ENCODE data around the gene TIMM50.
A peak's percentile ranks its signal among the peaks of the same experiment; 100 is the strongest.
"Not testable (repeated sequence)": the region's sequence is repeated elsewhere in the genome, so short reads cannot be mapped to it uniquely, and the experiment has no call there.

The TIMM50 gene

GRCh38 chr19:39480337-39481228, at the start of gene TIMM50:
Gene TIMM50, plus strand, starts transcription at chr19:39480838. Its CDS starts 16 bp downstream, at chr19:39480854.
- peak; percentile 99 for DNase-seq

DNA sequence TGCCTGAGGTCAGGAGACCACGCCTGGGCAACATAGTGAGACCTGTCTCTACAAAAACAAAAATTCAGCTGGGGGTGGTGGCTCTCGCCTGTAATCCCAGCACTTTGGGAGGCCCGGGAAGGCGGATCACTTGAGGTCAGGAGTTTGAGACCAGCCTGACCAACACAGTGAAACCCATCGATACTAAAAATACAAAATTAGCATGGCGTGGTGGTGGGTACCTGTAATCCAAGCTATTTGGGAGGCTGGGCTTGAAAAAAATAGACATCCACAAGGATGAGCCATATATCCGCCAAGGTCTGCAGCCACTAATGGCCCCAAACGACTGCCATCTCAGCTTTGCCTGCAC, 48.0 kb upstream of the TIMM50 start:
- no peak for DNase-seq

DNA sequence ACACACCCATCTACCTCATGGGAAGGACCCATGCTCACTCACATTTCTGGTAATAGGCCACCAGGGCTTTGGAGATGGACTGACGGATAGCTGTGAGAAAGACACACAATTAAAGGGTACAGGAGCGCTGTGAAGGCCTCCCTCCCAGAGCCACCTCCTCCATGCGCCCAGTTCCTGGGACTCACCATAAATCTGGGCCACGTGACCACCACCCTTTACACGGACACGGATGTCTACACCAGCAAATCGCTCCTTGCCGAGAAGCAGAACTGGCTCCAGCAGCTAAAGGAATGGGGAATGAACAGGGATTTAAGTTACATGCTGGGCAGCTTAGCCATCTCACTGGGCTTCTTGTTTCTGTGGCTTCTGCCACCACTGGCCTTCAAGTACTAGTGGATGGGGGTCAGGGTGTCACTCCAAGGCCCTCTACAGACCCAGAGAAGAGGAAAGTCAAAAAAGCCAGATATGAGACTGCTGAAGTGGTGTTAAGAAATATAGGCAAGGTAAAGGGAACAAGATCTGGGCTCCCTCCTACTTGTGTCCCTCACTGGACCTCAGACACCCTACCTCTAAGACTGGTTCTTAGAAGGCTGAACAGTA, 47.1 kb upstream of the TIMM50 start:
- no peak for DNase-seq

DNA sequence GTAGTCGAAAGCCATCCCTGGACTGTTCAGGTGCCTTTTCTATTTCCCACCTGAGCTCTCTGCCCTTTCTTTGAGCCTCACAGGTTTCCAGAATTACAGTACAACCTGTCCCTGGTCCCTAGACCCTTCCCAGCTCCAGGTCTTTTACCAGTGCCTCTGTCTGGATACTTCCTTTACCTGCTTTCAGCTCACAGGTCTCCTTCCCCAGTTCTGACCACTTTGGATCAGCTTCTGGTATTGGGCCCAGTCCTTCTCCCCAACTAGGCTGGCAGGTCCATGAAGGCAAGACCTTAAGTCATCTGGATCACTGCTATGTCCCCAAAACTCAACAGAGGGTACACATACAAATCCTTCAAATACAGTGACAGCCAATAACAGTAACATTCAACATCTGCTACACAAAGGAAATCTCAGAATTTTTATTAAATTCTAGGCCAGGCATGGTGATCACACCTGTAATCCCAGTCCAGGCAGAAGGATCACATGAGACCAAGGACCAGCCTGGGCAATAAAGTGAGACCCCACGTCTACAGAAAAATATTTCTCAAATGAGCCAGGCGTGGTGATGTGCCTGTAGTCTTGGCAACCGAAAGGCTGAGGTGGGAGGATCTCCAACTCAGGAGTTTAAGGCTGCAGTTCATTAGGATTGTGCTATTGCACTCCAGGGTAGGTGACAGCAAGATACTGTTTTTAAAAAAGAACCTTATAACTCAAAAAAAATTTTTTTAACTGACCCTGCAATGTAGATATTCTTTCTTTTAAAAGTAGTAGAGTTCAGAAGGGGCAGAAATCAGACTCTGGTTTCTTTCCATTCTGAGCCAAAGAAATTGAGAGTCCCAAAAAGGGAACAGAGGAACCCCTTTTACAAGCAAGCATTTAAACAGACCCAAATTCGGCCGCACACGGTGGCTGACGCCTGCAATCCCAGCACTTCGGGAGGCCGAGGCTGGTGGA, 46.2 kb upstream of the TIMM50 start:
- no peak for DNase-seq

- peak; percentile 100 for DNase-seq
Measured at GRCh38 chr19:39435499-39436349, 44.9 kb upstream of the TIMM50 start, which contains the start of gene RPS16. Gene RPS16, minus strand, starts transcription at chr19:39435949. Its CDS starts 54 bp downstream, at chr19:39435895.

GRCh38 chr19:39436350-39436716, 44.3 kb upstream of the TIMM50 start:
- no peak for DNase-seq

- no peak for DNase-seq
Measured at GRCh38 chr19:39438270-39438934, 42.2 kb upstream of the TIMM50 start.

- no peak for DNase-seq
Measured at GRCh38 chr19:39444598-39445195, 35.9 kb upstream of the TIMM50 start.

DNA sequence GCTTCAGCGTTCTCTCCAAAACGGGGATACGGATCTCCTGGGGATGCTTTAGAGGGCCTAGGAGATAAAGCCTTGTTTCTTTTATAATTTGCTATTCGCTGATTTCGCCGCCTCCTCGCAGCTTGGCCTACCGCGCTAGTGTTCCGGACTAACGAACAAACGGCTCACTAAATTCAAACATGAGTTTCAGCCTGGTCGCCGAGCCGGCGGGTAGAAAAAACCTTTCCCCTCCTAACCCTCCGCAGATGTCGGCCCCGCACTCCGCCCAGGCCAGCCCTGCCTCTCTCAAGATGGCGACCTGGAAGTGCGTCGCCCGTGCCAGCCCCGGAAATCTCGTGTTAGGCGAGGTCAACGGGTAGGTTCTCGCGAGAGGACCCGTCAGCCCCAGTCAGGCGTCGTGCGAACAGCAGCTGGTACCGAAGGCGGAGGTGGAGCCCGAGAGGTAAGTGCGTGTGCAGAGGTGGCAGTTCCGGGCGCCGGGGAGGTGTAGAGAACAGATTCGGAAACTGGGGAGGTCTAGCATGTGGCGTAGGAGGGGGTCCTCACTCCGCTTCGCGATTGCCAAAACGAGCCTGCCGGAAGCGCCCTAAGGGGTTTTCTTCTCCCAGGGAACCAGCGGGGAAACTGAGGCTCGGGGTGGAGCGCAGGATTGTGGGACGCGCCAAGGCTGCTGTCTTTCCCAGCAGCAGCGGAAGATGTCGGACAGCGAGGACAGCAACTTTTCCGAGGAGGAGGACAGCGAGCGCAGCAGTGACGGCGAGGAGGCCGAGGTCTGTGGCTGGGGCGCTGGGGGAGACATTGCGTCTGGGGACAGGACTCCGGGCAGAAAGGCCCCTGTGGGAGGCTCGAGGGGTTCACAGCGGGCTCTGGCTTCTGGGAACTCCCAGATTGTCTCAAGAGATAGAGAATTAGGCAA, 35.2 kb upstream of the TIMM50 start, which contains the start of gene SUPT5H:
SUPT5H (plus strand) TSS at position 387 of the 916 bp plus-strand sequence; CDS start at position 696, 309 bp downstream.
- DNase-seq: peak; percentile 97

DNA sequence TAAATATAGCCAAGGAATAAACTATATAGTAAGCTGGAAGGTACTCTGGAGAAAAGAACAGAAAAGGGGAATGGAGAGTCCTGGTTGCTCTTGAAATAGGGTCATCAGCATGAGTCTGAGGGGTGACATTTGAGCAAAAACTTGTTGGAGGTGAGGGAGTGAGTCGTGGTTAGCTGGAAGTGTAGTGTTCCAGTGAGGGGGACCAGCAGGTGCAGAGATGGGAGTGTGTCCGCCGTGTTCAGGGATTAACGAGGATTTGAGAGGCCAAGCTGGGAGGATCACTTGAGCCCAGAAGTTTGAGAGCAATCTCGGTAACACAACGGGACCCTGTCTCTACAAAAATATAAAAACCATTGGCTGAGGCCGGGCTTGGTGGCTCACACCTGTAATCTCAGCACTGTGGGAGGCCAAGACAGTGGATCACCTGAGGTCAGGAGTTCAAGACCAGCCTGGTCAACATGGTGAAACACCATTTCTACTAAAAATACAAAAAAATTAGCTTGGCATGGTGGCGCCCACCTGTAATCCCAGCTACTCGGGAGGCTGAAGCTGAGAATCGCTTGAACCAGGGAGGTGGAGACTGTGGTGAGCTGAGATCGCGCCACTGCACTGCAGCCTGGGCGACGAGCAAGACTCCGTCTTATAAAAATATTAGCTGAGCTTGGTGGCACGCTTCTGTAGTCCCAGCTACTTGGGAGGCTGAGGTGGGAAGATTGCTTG, 34.1 kb upstream of the TIMM50 start:
- no peak for DNase-seq

GRCh38 chr19:39448271-39448670, 32.4 kb upstream of the TIMM50 start:
- DNase-seq: peak; percentile 52

DNA sequence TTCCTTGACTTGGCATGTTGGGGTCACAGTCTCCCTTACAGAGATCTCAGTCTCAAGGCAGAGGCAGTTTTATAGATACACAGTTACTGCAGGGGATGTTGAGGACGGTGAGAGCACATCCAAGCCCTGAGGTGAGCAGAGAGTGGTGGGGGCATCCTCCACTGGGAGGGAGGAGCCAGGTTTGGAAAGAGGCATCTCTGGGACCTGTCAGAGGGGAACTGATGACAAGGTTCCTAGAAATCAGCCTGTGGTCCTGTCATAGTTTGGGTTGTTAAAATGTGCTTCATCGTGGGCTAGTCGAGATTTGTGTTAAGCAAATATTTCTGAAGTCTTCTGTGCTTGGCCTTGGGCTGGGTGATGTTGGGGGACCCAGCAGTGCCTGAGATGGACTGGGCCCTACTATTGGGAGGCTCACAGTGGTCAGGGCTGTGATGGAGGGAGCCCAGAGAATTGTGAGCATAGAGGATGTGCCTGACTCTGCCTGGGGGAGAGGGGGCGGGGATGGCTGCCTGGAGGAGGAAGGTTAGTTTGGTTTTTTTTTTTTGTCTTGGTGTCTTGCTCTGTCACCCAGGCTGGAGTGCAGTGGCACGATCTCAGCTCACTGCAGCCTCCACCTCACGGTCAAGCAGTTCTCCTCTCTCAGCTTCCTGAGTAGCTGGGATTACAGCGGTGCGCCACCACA, 31.4 kb upstream of the TIMM50 start:
- DNase-seq: no peak

DNA sequence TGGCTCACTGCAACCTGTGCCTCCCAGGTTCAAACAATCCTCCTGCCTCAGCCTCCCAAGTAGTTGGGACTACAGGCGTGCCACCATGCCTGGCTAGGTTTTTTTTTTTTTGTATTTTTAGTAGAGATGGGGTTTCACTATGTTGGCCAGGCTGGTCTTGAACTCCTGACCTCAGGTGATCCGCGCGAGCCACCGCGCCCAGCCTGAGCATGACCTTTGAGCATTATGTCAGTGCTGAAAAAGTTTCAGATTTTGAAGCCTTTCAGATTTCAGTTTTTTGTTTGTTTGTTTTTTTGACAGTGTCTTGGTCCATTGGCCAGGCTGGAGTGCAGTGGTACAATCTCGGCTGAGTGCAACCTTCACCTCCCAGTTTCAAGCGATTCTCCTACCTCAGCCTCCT, 29.4 kb upstream of the TIMM50 start:
- DNase-seq: not testable (repeated sequence)

DNA sequence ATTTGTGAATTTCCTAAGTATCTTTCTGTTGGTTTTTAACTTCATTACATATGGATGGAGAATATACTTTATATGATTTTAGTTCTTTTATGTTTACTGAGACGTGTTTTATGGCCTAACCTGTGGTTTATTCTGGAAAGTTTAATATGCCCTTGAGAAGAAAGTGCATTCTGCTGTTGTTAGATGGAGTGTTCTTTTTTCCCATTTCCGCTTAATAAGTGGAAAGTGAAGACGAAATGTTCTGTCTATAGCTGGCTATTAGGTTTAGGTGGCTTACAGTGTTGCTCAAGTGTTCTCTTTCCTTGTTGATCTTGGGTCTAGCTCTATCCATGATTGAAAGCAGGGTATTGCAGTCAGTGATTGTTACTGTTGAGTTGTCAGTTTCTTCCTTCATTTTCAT, 17.2 kb upstream of the TIMM50 start:
- DNase-seq: no peak

DNA sequence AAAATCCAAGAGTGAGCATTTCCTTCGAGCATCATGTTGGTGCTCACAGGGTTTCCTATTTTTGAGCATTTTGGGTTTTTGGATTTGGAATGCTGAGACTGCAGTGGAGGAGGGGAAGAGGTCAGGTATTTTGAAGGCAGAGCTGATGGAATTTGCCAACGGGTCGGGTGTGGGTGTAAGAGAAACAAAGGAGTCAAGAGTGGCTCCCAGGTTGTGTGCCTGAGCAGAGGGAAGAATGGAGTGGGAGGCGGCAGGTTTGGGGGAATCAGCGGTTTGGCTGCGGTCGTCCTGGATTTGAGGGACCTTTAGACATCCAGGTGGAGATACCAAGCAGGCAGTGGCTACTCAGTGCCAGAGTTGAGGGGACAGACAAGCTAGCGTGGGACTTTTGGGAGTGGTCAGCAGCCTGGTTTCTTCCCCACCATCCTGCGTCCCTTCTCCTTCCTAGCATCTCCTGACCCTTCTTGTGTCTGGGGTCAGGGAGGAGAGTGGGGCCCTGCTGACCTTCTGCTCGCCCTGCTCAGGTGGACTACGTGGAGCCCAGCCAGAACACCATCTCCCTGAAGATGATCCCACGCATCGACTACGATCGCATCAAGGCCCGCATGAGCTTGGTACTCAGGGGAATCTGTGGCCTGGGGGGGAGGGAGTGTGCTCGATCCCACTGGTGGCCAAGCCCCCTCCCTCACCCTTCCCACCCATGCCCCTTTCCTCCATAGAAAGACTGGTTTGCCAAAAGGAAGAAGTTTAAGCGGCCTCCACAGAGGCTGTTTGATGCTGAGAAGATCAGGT, 14.5 kb upstream of the TIMM50 start:
- DNase-seq: no peak

DNA sequence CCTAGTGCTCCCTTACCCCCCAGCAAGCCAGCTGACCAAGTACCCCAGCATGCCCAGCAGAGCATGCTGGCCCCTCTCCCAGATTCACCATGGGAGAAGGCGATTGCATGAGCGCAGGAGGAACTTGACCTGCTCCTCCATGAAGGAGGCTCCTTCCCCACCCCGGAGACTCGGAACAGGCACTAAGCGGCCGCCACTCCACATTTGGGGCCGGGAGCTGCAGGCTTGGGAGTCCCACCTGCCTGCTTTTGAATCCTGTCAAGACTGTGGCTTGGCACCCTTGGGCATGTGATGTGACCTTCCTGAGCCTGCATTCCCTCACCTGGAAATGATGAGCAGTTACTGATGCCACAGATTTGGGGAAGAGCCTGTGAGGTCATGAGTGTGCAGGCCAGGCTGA, 12.7 kb upstream of the TIMM50 start:
- no peak for DNase-seq

DNA sequence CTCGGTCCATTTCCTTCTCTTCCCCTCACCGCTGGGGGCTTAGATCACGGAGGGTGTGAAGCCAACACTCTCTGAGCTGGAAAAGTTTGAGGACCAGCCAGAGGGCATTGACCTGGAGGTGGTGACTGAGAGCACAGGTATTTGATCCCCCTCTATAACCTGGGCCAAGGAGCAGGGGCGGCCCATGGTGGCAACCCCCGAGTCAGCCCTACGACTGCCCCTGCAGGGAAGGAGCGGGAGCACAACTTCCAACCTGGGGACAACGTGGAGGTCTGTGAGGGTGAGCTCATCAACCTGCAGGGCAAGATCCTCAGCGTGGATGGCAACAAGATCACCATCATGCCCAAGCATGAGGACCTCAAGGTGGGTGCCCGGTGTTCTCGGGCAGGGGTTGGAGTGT, 11.6 kb upstream of the TIMM50 start:
- DNase-seq: no peak

DNA sequence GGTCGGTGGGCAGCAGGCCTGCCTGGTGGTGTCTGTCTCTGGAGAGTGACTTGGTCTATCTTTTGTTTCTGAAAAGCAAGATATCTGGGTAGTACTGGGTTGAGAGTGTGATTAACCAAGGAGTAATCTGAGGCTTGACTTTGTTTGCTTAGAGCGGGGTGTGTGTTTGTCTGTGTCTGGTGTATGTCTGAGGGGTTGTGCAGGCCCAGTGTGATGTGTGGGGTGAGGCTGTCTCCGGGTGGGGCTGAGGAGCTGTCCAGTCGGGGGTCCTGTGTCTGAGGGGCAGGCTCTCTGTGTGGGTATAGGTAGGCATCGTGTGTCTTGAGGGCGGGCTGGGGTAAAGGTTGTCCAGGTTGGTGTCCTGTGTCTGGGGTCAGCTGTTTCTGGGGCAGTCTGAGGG, 11.1 kb upstream of the TIMM50 start:
- DNase-seq: no peak
